IMR-90 (cell line): Measurements from ENCODE around the gene GALM. TPM values are rescaled to one million over a fixed set of nuclear protein-coding genes. Genes with fewer than 3 reads are reported as not detected.

Source experiments
- ATAC-seq: fragments of 200-7000 bp; cut with Tn5 transposase; 2 replicates; pipeline ENCODE4 v1.9.1; 2020; ENCODE audit warnings: low read depth, mild to moderate bottlenecking, moderate library complexity
- BruUV-seq: library from RNA; stranded (reverse); fragments of 400-500 nt; replicated peaks from 2 replicates; lab custom pipeline; 2021; lab: Mats Ljungman, UMichigan
- CTCF ChIA-PET: fragments of 300-600 bp; formaldehyde crosslinking; extraction: SDS; loops from one replicate; lab custom pipeline; 2021; ENCODE audit warnings: antibody characterized with exemption; lab: Yijun Ruan, JAX
- POLR2A ChIA-PET: fragments of 300-600 bp; sonication (Branson Sonifier 250); formaldehyde crosslinking; loops from one replicate; lab custom pipeline; 2022; ENCODE audit warnings: antibody characterized with exemption; ENCODE audit not compliant: unreplicated experiment; lab: Charles Lee
- DNase-seq: peaks from one replicate; pipeline ENCODE4 v3.0.0; 2013
- H2AFZ ChIP-seq: replicated peaks from 2 replicates; pipeline ENCODE3; 2013; ENCODE audit warnings: low read length, mild to moderate bottlenecking; ENCODE audit not compliant: poor library complexity
- H2AK5ac ChIP-seq: 2 replicates; pipeline ENCODE4 v1.6.1; 2013; ENCODE audit warnings: low read depth, low read length, inconsistent platforms
- H2AK9ac ChIP-seq: replicated peaks from 2 replicates; pipeline ENCODE3; 2013; ENCODE audit warnings: mild to moderate bottlenecking, low read depth, low read length, moderate library complexity; ENCODE audit not compliant: poor library complexity
- H2BK120ac ChIP-seq: 2 replicates; pipeline ENCODE4 v1.6.1; 2013; ENCODE audit warnings: low read depth, low read length, inconsistent platforms
- H2BK15ac ChIP-seq: 3 replicates; pipeline ENCODE4 v1.6.1; 2013; ENCODE audit warnings: low read depth, low read length, inconsistent platforms
- H2BK20ac ChIP-seq: 2 replicates; pipeline ENCODE4 v1.6.1; 2013; ENCODE audit warnings: low read depth, mild to moderate bottlenecking, inconsistent platforms, low read length, moderate library complexity
- H2BK5ac ChIP-seq: 2 replicates; pipeline ENCODE4 v1.6.1; 2013; ENCODE audit warnings: mild to moderate bottlenecking, low read depth, low read length, inconsistent platforms; ENCODE audit not compliant: poor library complexity, severe bottlenecking
- H3K14ac ChIP-seq: replicated peaks from 2 replicates; pipeline ENCODE4 v1.6.1; 2013; ENCODE audit warnings: low read depth, low read length, inconsistent platforms
- H3K18ac ChIP-seq: 2 replicates; pipeline ENCODE4 v1.6.1; 2013; ENCODE audit warnings: low read depth, low read length, control low read depth
- H3K23ac ChIP-seq: 2 replicates; pipeline ENCODE4 v1.6.1; 2013; ENCODE audit warnings: low read depth, low read length, inconsistent platforms
- H3K27ac ChIP-seq: 2 replicates; pipeline ENCODE4 v1.5.1; 2013; ENCODE audit warnings: mild to moderate bottlenecking, control low read depth, low read length; ENCODE audit not compliant: insufficient read depth
- H3K27me3 ChIP-seq: 2 replicates; pipeline ENCODE4 v1.6.1; 2013; ENCODE audit warnings: low read length; ENCODE audit not compliant: control insufficient read depth, insufficient read depth
- H3K36me3 ChIP-seq: 2 replicates; pipeline ENCODE4 v1.6.1; 2013; ENCODE audit warnings: low read length, mixed read lengths; ENCODE audit not compliant: control insufficient read depth, insufficient read depth
- H3K4ac ChIP-seq: 2 replicates; pipeline ENCODE4 v1.6.1; 2013; ENCODE audit warnings: low read depth, low read length, inconsistent platforms
- H3K4me1 ChIP-seq: 2 replicates; pipeline ENCODE4 v1.6.1; 2013; ENCODE audit warnings: low read length, mixed read lengths; ENCODE audit not compliant: control insufficient read depth, insufficient read depth
- H3K4me2 ChIP-seq: 2 replicates; pipeline ENCODE4 v1.6.1; 2013; ENCODE audit warnings: low read depth, mild to moderate bottlenecking, control low read depth, low read length, moderate library complexity
- H3K4me3 ChIP-seq: 2 replicates; pipeline ENCODE4 v1.5.1; 2013; ENCODE audit warnings: low read depth, mild to moderate bottlenecking, control low read depth, low read length, moderate library complexity; ENCODE audit not compliant: insufficient read depth
- H3K56ac ChIP-seq: 2 replicates; pipeline ENCODE4 v1.6.1; 2013; ENCODE audit warnings: low read length, inconsistent platforms; ENCODE audit not compliant: insufficient read depth; ENCODE audit errors: extremely low read depth
- H3K79me1 ChIP-seq, 2 experiments: 2 replicates each; pipeline ENCODE4 v1.6.1; 2013; ENCODE audit warnings: low read length in 2 of 2, inconsistent platforms in 1 of 2, low read depth in 1 of 2
- H3K9ac ChIP-seq: 2 replicates; pipeline ENCODE4 v1.6.1; 2013; ENCODE audit warnings: low read depth, low read length, control low read depth
- H3K9me1 ChIP-seq: 2 replicates; pipeline ENCODE4 v1.6.1; 2013; ENCODE audit warnings: low read length, inconsistent platforms; ENCODE audit not compliant: insufficient read depth
- H3K9me3 ChIP-seq: 2 replicates; pipeline ENCODE4 v1.6.1; 2013; ENCODE audit warnings: low read length; ENCODE audit not compliant: control insufficient read depth, insufficient read depth
- H4K20me1 ChIP-seq: 2 replicates; pipeline ENCODE4 v1.6.1; 2013; ENCODE audit warnings: low read length, inconsistent platforms; ENCODE audit not compliant: insufficient read depth
- H4K5ac ChIP-seq: 2 replicates; pipeline ENCODE4 v1.6.1; 2013; ENCODE audit warnings: mild to moderate bottlenecking, low read depth, low read length, control low read depth
- H4K8ac ChIP-seq, 2 experiments: 2 replicates each; pipeline ENCODE4 v1.6.1; 2013; ENCODE audit warnings: low read depth in 2 of 2, low read length in 2 of 2, control low read depth in 1 of 2, inconsistent platforms in 1 of 2
- H4K91ac ChIP-seq: 2 replicates; pipeline ENCODE4 v1.6.1; 2013; ENCODE audit warnings: low read depth, low read length, inconsistent platforms; ENCODE audit not compliant: insufficient read depth
- BHLHE40 ChIP-seq: fragments of 150-350 bp; IDR thresholded peaks from 2 replicates; pipeline ENCODE4 v1.6.1; 2016; ENCODE audit warnings: mild to moderate bottlenecking, low read depth, low read length
- CEBPB ChIP-seq: IDR thresholded peaks from 2 replicates; pipeline ENCODE4 v1.6.1; 2012; ENCODE audit warnings: low read depth, low read length, improper control_type of control experiment
- CHD1 ChIP-seq: IDR thresholded peaks from 2 replicates; pipeline ENCODE4 v1.6.1; 2012; ENCODE audit warnings: low read depth, low read length, improper control_type of control experiment
- CTCF ChIP-seq: conservative IDR thresholded peaks from 2 replicates; pipeline ENCODE4 v1.5.1; 2012; ENCODE audit warnings: mild to moderate bottlenecking, low read depth, low read length, improper control_type of control experiment
- ELK1 ChIP-seq: fragments of 150-350 bp; IDR thresholded peaks from 2 replicates; pipeline ENCODE4 v1.6.1; 2016; ENCODE audit warnings: low read depth, mild to moderate bottlenecking, low read length, moderate library complexity, borderline replicate concordance
- MAFK ChIP-seq: IDR thresholded peaks from 2 replicates; pipeline ENCODE4 v1.6.1; 2012; ENCODE audit warnings: low read depth, low read length, improper control_type of control experiment
- MAZ ChIP-seq: IDR thresholded peaks from 2 replicates; pipeline ENCODE4 v1.6.1; 2012; ENCODE audit warnings: low read depth, mild to moderate bottlenecking, low read length, improper control_type of control experiment, moderate library complexity, borderline replicate concordance
- MXI1 ChIP-seq: IDR thresholded peaks from 2 replicates; pipeline ENCODE4 v1.6.1; 2012; ENCODE audit warnings: low read depth, mild to moderate bottlenecking, low read length, moderate library complexity, borderline replicate concordance
- NFE2L2 ChIP-seq: fragments of 150-350 bp; IDR thresholded peaks from 2 replicates; pipeline ENCODE4 v1.6.1; 2016; ENCODE audit warnings: low read depth, mild to moderate bottlenecking, low read length
- POLR2A ChIP-seq: IDR thresholded peaks from 2 replicates; pipeline ENCODE4 v1.6.1; 2012; ENCODE audit warnings: mild to moderate bottlenecking, low read depth, low read length
- RAD21 ChIP-seq: IDR thresholded peaks from 2 replicates; pipeline ENCODE4 v1.6.1; 2012; ENCODE audit warnings: low read length, improper control_type of control experiment
- RCOR1 ChIP-seq: IDR thresholded peaks from 2 replicates; pipeline ENCODE4 v1.6.1; 2012; ENCODE audit warnings: mild to moderate bottlenecking, low read length, improper control_type of control experiment; ENCODE audit not compliant: insufficient replicate concordance
- RFX5 ChIP-seq: IDR thresholded peaks from 2 replicates; pipeline ENCODE4 v1.8.0; 2012; ENCODE audit warnings: low read depth, mild to moderate bottlenecking, low read length, moderate library complexity
- SMC3 ChIP-seq: fragments of 150-350 bp; IDR thresholded peaks from 2 replicates; pipeline ENCODE4 v1.6.1; 2016; ENCODE audit warnings: low read depth, mild to moderate bottlenecking, antibody characterized with exemption, low read length, moderate library complexity
- WGBS, 2 experiments: methylation state at CpG; one replicate each; pipeline versions ENCODE4 v1.1.5 to v1.1.7; 2013; ENCODE audit warnings: missing lambda C conversion rate in 2 of 2; ENCODE audit not compliant: insufficient read length in 1 of 2; ENCODE audit errors: extremely low coverage in 2 of 2; 5-methylcytosine and 5-hydroxymethylcytosine counted together
- dilution Hi-C: fragments of 300-500 bp; cut with HindIII; formaldehyde crosslinking; loops from one replicate; pipeline ENCODE4 v1.14.3; 2018; ENCODE audit warnings: low sequenced_read_pairs; ENCODE audit not compliant: unreplicated experiment
- in situ Hi-C: fragments of 300-500 bp; cut with MboI; formaldehyde crosslinking; loops from 3 replicates; pipeline ENCODE4 v1.14.3; 2019; ENCODE audit warnings: low sequenced_read_pairs, inconsistent platforms, mixed read lengths
- intact Hi-C: fragments of 100-400 bp; cut with micrococcal nuclease; formaldehyde crosslinking; loops from 2 replicates; pipeline ENCODE4 v1.10.0; 2022
- polyA plus RNA-seq, 3 experiments: library from polyadenylated mRNA; depleted of rRNA; stranded (reverse); fragments of >200 nt; gene quantifications; 2 replicates each; pipeline ENCODE4 v1.2.3, GENCODE V29; 2012; ENCODE audit warnings: low replicate concordance in 1 of 3
- total RNA-seq: library from RNA; depleted of rRNA; stranded (reverse); fragments of >200 nt; gene quantifications from 2 replicates; pipeline ENCODE4 v1.2.3, GENCODE V29; 2012
- TF ChIP-seq, protein P1 (sequence below): fragments of 150-350 bp; IDR thresholded peaks from 2 replicates; pipeline ENCODE4 v1.6.1; 2017; ENCODE audit warnings: mild to moderate bottlenecking, antibody characterized with exemption, low read length, low read depth

The GALM gene
- total and polyA plus RNA-seq, 2 of the 4 experiments (the other 2 are of a cell fraction) = 12.1 to 24.2 TPM

DNA sequence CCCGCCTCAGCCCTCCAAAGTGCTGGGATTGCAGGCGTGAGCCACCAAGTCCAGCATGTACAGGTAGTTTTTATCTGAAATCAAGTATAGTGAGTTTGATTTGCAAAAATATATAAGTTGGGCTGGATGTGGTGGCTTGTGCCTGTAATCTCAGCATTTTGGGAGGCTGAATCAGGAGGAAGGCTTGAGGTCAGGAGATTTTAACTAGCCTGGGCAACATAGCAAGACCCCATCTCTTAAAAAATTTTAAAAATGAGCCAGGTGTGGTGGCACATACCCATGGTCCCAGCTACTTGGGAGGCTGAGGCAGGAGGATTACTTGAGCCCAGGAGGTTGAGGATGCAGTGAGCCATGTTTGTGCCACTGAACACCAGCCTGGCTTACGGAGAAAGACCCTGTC is 5.6 kb upstream of the GALM start:
- DNase-seq = no peak

More for the DNA sequence above, 5.6 kb upstream of the GALM start:
- H3K4me2 ChIP-seq = no peak overlapping the region
- no peak overlapping the region for H4K91ac ChIP-seq
- H3K56ac ChIP-seq = no peak overlapping the region
- H3K27ac ChIP-seq = no peak overlapping the region
- H2BK20ac ChIP-seq = no peak overlapping the region
- no peak overlapping the region for H2BK120ac ChIP-seq
- H2BK15ac ChIP-seq = no peak overlapping the region
- in situ Hi-C loops (no loop called here), intact Hi-C loops (no loop called here), dilution Hi-C loops (no loop called here)
- WGBS, 2 experiments = no CpG with 5 or more reads among the region's 3 CpGs
- no peak overlapping the region for H3K14ac ChIP-seq
- H2BK5ac ChIP-seq = no peak overlapping the region
- no peak overlapping the region for H4K5ac ChIP-seq
- H3K9me3 ChIP-seq = no peaks in the 10 kb centered on the region
- no peak for TF ChIP-seq RAD21
- TF ChIP-seq, protein P1, sequence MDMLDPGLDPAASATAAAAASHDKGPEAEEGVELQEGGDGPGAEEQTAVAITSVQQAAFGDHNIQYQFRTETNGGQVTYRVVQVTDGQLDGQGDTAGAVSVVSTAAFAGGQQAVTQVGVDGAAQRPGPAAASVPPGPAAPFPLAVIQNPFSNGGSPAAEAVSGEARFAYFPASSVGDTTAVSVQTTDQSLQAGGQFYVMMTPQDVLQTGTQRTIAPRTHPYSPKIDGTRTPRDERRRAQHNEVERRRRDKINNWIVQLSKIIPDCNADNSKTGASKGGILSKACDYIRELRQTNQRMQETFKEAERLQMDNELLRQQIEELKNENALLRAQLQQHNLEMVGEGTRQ = no peak
- TF ChIP-seq NFE2L2 = no peak
- TF ChIP-seq MXI1 = no peak
- TF ChIP-seq MAFK = no peak
- TF ChIP-seq CTCF = no peak
- no peak for TF ChIP-seq CEBPB
- no peak for TF ChIP-seq POLR2A
- TF ChIP-seq SMC3 = no peak
- TF ChIP-seq MAZ = no peak
- TF ChIP-seq ELK1 = no peak
- TF ChIP-seq CHD1 = no peak
- no peak for TF ChIP-seq RFX5
- no peak for TF ChIP-seq BHLHE40
- TF ChIP-seq RCOR1 = no peak
- H2AK5ac ChIP-seq = no peak overlapping the region
- no peaks in the 10 kb centered on the region for H3K4me1 ChIP-seq
- no peak overlapping the region for H3K23ac ChIP-seq
- POLR2A ChIA-PET = no interaction called here
- H2AK9ac ChIP-seq = no peak overlapping the region
- H3K4ac ChIP-seq = no peak overlapping the region
- H3K18ac ChIP-seq = no peak overlapping the region
- no TSS peak for BruUV-seq
- no peak for ATAC-seq
- CTCF ChIA-PET = no interaction called here
- H3K9ac ChIP-seq = no peak overlapping the region
- H3K9me1 ChIP-seq = no peaks in the 10 kb centered on the region
- H3K36me3 ChIP-seq = no peaks in the 10 kb centered on the region
- H3K27me3 ChIP-seq = no peaks in the 10 kb centered on the region
- H3K4me3 ChIP-seq = no peak overlapping the region
- H3K79me1 ChIP-seq = no peaks in the 10 kb centered on the region
- H4K8ac ChIP-seq = no peak overlapping the region
- H4K20me1 ChIP-seq = no peaks in the 10 kb centered on the region
- no peak overlapping the region for H2AFZ ChIP-seq
